H1 (cell line): ENCODE results near the gene AP5Z1. TPM values are rescaled to one million over a fixed set of nuclear protein-coding genes. Genes with fewer than 3 reads are reported as not detected.

ENCODE experiments used
- CTCF ChIA-PET: fragments of 300-600 bp; sonication (Branson Sonifier 250); formaldehyde crosslinking; loops from one replicate; lab custom pipeline; 2021; ENCODE audit not compliant: partially characterized antibody; lab: Charles Lee
- POLR2A ChIA-PET: fragments of 300-600 bp; sonication (Branson Sonifier 250); formaldehyde crosslinking; loops from one replicate; lab custom pipeline; 2021; ENCODE audit warnings: inconsistent platforms; ENCODE audit not compliant: partially characterized antibody; lab: Charles Lee
- DNase-seq, 2 experiments: peaks; one replicate each; pipeline versions ENCODE4 v3.0.0 to v3.0.0-alpha.2; 2010 to 2022; ENCODE audit warnings: low spot score in 2 of 2, low read depth in 1 of 2, mixed read lengths in 1 of 2
- FAIRE-seq: peaks from 2 replicates; lab custom pipeline; 2011; peaks lifted over from hg19 to GRCh38; lab: Jason Lieb, UNC
- H2AFZ ChIP-seq: 2 replicates; pipeline ENCODE4 v1.8.1; 2012; ENCODE audit warnings: low read length, inconsistent platforms
- H2AK5ac ChIP-seq: 2 replicates; pipeline ENCODE4 v1.6.1; 2013; ENCODE audit warnings: low read depth, low read length
- H2BK120ac ChIP-seq: replicated peaks from 2 replicates; pipeline ENCODE3; 2013; ENCODE audit warnings: low read depth, low read length, inconsistent platforms
- H2BK12ac ChIP-seq: 2 replicates; pipeline ENCODE4 v1.6.1; 2013; ENCODE audit warnings: low read depth, low read length
- H2BK15ac ChIP-seq: 2 replicates; pipeline ENCODE4 v1.6.1; 2013; ENCODE audit warnings: low read length
- H2BK20ac ChIP-seq: 2 replicates; pipeline ENCODE4 v1.6.1; 2013; ENCODE audit warnings: low read length
- H2BK5ac ChIP-seq: 2 replicates; pipeline ENCODE4 v1.6.1; 2013; ENCODE audit warnings: low read depth, low read length
- H3K14ac ChIP-seq: 2 replicates; pipeline ENCODE4 v1.6.1; 2013; ENCODE audit warnings: inconsistent platforms; ENCODE audit not compliant: insufficient read length
- H3K18ac ChIP-seq: 2 replicates; pipeline ENCODE4 v1.6.1; 2013; ENCODE audit warnings: low read length; ENCODE audit errors: extremely low read depth
- H3K23ac ChIP-seq: 2 replicates; pipeline ENCODE4 v1.6.1; 2013; ENCODE audit warnings: inconsistent platforms; ENCODE audit not compliant: insufficient read length
- H3K23me2 ChIP-seq: 2 replicates; pipeline ENCODE4 v1.6.1; 2013; ENCODE audit warnings: low read depth, low read length
- H3K27ac ChIP-seq: 2 replicates; pipeline ENCODE4 v1.6.1; 2011; ENCODE audit warnings: low read depth, low read length, inconsistent platforms
- H3K27me3 ChIP-seq, 4 experiments: replicated peaks in 1 of 4; 1 replicate in 1 of 4; 2 replicates in 3 of 4; pipeline versions ENCODE4 v1.6.1 to v1.8.1; 2011 to 2013; ENCODE audit warnings: low read length in 3 of 4, mild to moderate bottlenecking in 3 of 4, inconsistent platforms in 2 of 4, mixed read lengths in 2 of 4, moderate library complexity in 1 of 4; ENCODE audit not compliant: control insufficient read depth in 3 of 4, insufficient read depth in 3 of 4; ENCODE audit errors: extremely low read depth in 1 of 4
- H3K36me3 ChIP-seq, 4 experiments: 2 replicates each; pipeline versions ENCODE4 v1.6.1 to v1.8.1; 2011 to 2013; ENCODE audit warnings: mild to moderate bottlenecking in 4 of 4, low read length in 3 of 4, moderate library complexity in 2 of 4, control low read depth in 1 of 4, inconsistent platforms in 1 of 4; ENCODE audit not compliant: insufficient read depth in 4 of 4, control insufficient read depth in 2 of 4
- H3K4ac ChIP-seq: replicated peaks from 2 replicates; pipeline ENCODE3; 2013; ENCODE audit warnings: low read length, low read depth, mixed read lengths, inconsistent platforms; ENCODE audit not compliant: insufficient read length
- H3K4me1 ChIP-seq, 4 experiments: replicated peaks in 1 of 4; 1 replicate in 1 of 4; 2 replicates in 3 of 4; pipeline versions ENCODE4 v1.6.1 to v1.8.1; 2011 to 2013; ENCODE audit warnings: low read length in 3 of 4, inconsistent platforms in 2 of 4, mixed read lengths in 1 of 4; ENCODE audit not compliant: insufficient read depth in 4 of 4, control insufficient read depth in 3 of 4
- H3K4me2 ChIP-seq, 2 experiments: 2 replicates each; pipeline versions ENCODE4 v1.6.1 to v1.8.1; 2011 to 2013; ENCODE audit warnings: low read depth in 2 of 2, low read length in 2 of 2, control low read depth in 1 of 2, inconsistent platforms in 1 of 2, mild to moderate bottlenecking in 1 of 2; ENCODE audit not compliant: insufficient read depth in 1 of 2
- H3K4me3 ChIP-seq, 4 experiments: fragments of 200-600, 300-600 bp in 1 of 4; sonication (generic), shearing (Covaris generic), sonication (Bioruptor Twin) in 1 of 4; 2 replicates each; pipeline versions ENCODE4 v1.5.1 to v1.8.1; 2011 to 2016; ENCODE audit warnings: low read length in 4 of 4, low read depth in 3 of 4, control low read depth in 2 of 4, inconsistent platforms in 2 of 4, mild to moderate bottlenecking in 2 of 4, mixed read lengths in 1 of 4, moderate library complexity in 1 of 4; ENCODE audit not compliant: insufficient read depth in 2 of 4; ENCODE audit errors: extremely low read depth in 1 of 4
- H3K56ac ChIP-seq: replicated peaks from 2 replicates; pipeline ENCODE3; 2013; ENCODE audit warnings: low read depth, mild to moderate bottlenecking, mixed read lengths, low read length, inconsistent platforms; ENCODE audit not compliant: insufficient read length
- H3K79me1 ChIP-seq: 2 replicates; pipeline ENCODE4 v1.6.1; 2013; ENCODE audit warnings: low read depth, low read length, control low read depth
- H3K79me2 ChIP-seq, 2 experiments: 2 replicates each; pipeline versions ENCODE4 v1.6.1 to v1.8.1; 2012 to 2013; ENCODE audit warnings: low read length in 2 of 2, mild to moderate bottlenecking in 2 of 2, inconsistent platforms in 1 of 2; ENCODE audit not compliant: insufficient read depth in 2 of 2, control insufficient read depth in 1 of 2
- H3K9ac ChIP-seq, 4 experiments: replicated peaks in 1 of 4; 1 replicate in 1 of 4; 2 replicates in 3 of 4; pipeline versions ENCODE4 v1.6.1 to v1.8.1; 2011 to 2013; ENCODE audit warnings: low read depth in 3 of 4, low read length in 3 of 4, control low read depth in 2 of 4, mild to moderate bottlenecking in 2 of 4, moderate library complexity in 2 of 4, inconsistent platforms in 1 of 4; ENCODE audit errors: extremely low read depth in 1 of 4
- H3K9me3 ChIP-seq, 2 experiments: 2 replicates each; pipeline versions ENCODE4 v1.6.1 to v1.8.1; 2012 to 2013; ENCODE audit warnings: mild to moderate bottlenecking in 2 of 2, moderate library complexity in 2 of 2, control low read depth in 1 of 2, inconsistent platforms in 1 of 2, low read depth in 1 of 2, low read length in 1 of 2, mixed read lengths in 1 of 2; ENCODE audit not compliant: insufficient read depth in 2 of 2
- H4K20me1 ChIP-seq, 2 experiments: replicated peaks in 1 of 2; 2 replicates each; pipeline versions ENCODE3 to v1.8.1; 2011 to 2013; ENCODE audit warnings: inconsistent platforms in 2 of 2, low read length in 2 of 2, mild to moderate bottlenecking in 1 of 2; ENCODE audit not compliant: insufficient read depth in 2 of 2, control insufficient read depth in 1 of 2
- H4K5ac ChIP-seq: 2 replicates; pipeline ENCODE4 v1.6.1; 2013; ENCODE audit warnings: low read length, low read depth, mixed read lengths, inconsistent platforms; ENCODE audit not compliant: insufficient read length
- H4K8ac ChIP-seq: 2 replicates; pipeline ENCODE4 v1.8.0; 2013; ENCODE audit warnings: mild to moderate bottlenecking, moderate library complexity, low read length, inconsistent platforms; ENCODE audit not compliant: insufficient read depth; ENCODE audit errors: extremely low read depth
- H4K91ac ChIP-seq: replicated peaks from 2 replicates; pipeline ENCODE3; 2013; ENCODE audit warnings: low read length, mixed read lengths, inconsistent platforms; ENCODE audit not compliant: insufficient read length
- KDM1A ChIP-seq: fragments of 200-600, 300-600 bp; sonication (generic); IDR thresholded peaks from 2 replicates; pipeline ENCODE4 v1.7.1; 2016; ENCODE audit warnings: mild to moderate bottlenecking, low read length, borderline replicate concordance
- KDM5A ChIP-seq: fragments of 200-600 bp; IDR thresholded peaks from 2 replicates; pipeline ENCODE4 v1.7.1; 2012; ENCODE audit warnings: mild to moderate bottlenecking, low read length, inconsistent platforms, mixed read lengths
- RFX5 ChIP-seq: IDR thresholded peaks from 2 replicates; pipeline ENCODE4 v1.6.1; 2011; ENCODE audit warnings: low read depth, low read length, improper control_type of control experiment, borderline replicate concordance
- RXRA ChIP-seq: IDR thresholded peaks from 2 replicates; pipeline ENCODE4 v1.6.1; 2011; ENCODE audit warnings: low read depth, mild to moderate bottlenecking, low read length, moderate library complexity; ENCODE audit not compliant: insufficient read depth
- SAP30 ChIP-seq: fragments of 300-600 bp; sonication (generic); IDR thresholded peaks from 2 replicates; pipeline ENCODE4 v1.7.1; 2012; ENCODE audit warnings: low read length, moderate library complexity, mild to moderate bottlenecking, inconsistent platforms; ENCODE audit not compliant: insufficient read depth, insufficient replicate concordance
- SP2 ChIP-seq: IDR thresholded peaks from 2 replicates; pipeline ENCODE4 v1.6.1; 2012; ENCODE audit warnings: mild to moderate bottlenecking, low read length, inconsistent platforms
- SP4 ChIP-seq: IDR thresholded peaks from 2 replicates; pipeline ENCODE4 v1.6.1; 2012; ENCODE audit warnings: low read length, inconsistent platforms
- SUZ12 ChIP-seq: fragments of 200-600 bp; sonication (generic); IDR thresholded peaks from 2 replicates; pipeline ENCODE4 v1.6.1; 2012; ENCODE audit warnings: mild to moderate bottlenecking, inconsistent platforms, low read length, moderate library complexity, mixed read lengths
- ZNF274 ChIP-seq: IDR thresholded peaks from 2 replicates; pipeline ENCODE4 v1.7.0; 2012; ENCODE audit warnings: low read length, borderline replicate concordance; ENCODE audit errors: extremely low read depth
- WGBS, 2 experiments: shearing (Covaris generic) in 1 of 2; methylation state at CpG; one replicate each; pipeline versions ENCODE4 v1.1.6 to v1.1.7; 2013 to 2015; ENCODE audit warnings: low lambda C conversion rate in 2 of 2, mixed read lengths in 2 of 2, inconsistent platforms in 1 of 2, low coverage in 1 of 2, missing lambda C conversion rate in 1 of 2; ENCODE audit not compliant: insufficient replicate concordance in 2 of 2, insufficient coverage in 1 of 2, insufficient read length in 1 of 2; ENCODE audit errors: extremely low coverage in 1 of 2, missing lambda C conversion rate in 1 of 2; 5-methylcytosine and 5-hydroxymethylcytosine counted together
- polyA plus RNA-seq, 7 experiments: library from polyadenylated mRNA; depleted of rRNA in 3 of 7; stranded (reverse) in 5 of 7; unstranded in 2 of 7; fragments of >200 nt in 5 of 7; fragments of 200-250 nt in 2 of 7; gene quantifications; 1 replicate in 5 of 7; 2 replicates in 1 of 7; 4 replicates in 1 of 7; pipeline versions ENCODE4 v1.2.1 to v1.2.3, GENCODE V29; 2011 to 2013; ENCODE audit warnings: missing spikeins in 2 of 7, mixed read lengths in 2 of 7
- total RNA-seq: library from RNA; stranded (reverse); fragmentation: NEBNext Ultra II Directional; extraction: Animal tissue kit (Norgen Biotek cat#: 25700); gene quantifications from 2 replicates; pipeline ENCODE4 v1.2.1, GENCODE V29; 2021
- TF ChIP-seq, protein P1 (sequence below): IDR thresholded peaks from 2 replicates; pipeline ENCODE4 v1.6.1; 2012; ENCODE audit warnings: inconsistent platforms

Gene AP5Z1
- total and polyA plus RNA-seq, 2 of the 8 experiments (the other 6 are each of a cell fraction or from before 2014, with no cell fraction given): 24.0 to 24.7 TPM

DNA sequence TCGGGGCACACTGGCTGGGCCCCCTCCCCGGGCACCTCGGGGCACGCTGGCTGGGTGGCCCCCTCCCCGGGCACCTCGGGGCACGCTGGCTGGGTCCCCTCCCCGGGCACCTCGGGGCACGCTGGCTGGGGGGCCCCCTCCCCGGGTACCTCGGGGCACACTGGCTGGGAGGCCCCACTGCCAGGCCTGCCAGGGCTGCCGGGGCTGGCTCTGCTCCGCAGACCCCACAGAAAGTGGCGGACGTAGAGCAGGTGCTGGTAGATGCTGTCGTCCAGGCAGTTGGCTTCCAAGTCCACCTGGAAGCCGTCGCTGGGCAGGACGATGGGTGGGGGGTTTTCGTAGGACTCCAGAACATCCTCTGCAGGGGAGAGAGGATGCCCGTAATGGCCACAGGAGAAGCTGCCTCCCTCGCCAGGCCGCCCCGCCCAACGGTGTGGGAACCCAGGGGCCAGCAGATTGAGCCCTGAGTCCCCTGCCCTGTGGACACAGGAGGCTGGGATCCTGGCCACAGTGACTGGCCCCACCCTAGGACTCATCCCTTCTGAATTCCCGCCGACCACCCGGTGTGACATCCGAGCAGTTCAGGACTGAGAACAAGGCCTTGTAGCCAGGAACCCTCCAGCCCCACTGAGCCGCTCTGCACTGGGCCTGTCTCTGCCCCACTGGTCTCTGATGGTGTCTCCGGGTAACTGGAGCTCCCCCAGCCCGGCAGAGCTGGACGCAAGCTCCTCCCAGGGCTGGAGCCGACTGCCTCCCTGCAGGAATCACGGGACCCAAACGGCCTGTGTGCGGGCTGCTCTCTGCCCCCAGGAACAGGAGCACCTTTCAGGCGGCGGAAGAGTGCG is 28.2 kb downstream of the AP5Z1 start:
- Histone ChIP-seq H3K4me1 (peaks cover 0 to 7% (median under 1%) of the 10 kb centered on the region in 4 experiments; a peak in 1 of 7 replicates), H4K91ac (no peak overlapping the region), H3K27me3 (no peaks in the 10 kb centered on the region), H3K14ac (no peak overlapping the region), H2BK12ac (no peak overlapping the region), H3K4me3 (no peak overlapping the region), H2AK5ac (no peak overlapping the region), H2BK120ac (no peak overlapping the region), H3K27ac (no peak overlapping the region), H2BK20ac (no peak overlapping the region), H3K79me2 (no peaks in the 10 kb centered on the region), H3K79me1 (no peaks in the 10 kb centered on the region), H3K4me2 (no peak overlapping the region), H3K9ac (no peak overlapping the region), H3K56ac (no peak overlapping the region), H2BK5ac (no peak overlapping the region), H4K5ac (no peak overlapping the region), H3K18ac (no peak overlapping the region), H2BK15ac (no peak overlapping the region), H2AFZ (no peak overlapping the region), H3K36me3 (no peaks in the 10 kb centered on the region), H3K23ac (no peak overlapping the region), H4K20me1 (no peaks in the 10 kb centered on the region), H3K23me2 (no peaks in the 10 kb centered on the region), H3K4ac (no peak overlapping the region), H4K8ac (peak overlapping the region; percentile 86; the same call in 1 of the 2 replicates), H3K9me3 (no peaks in the 10 kb centered on the region)
- FAIRE-seq (no peak), DNase-seq (peak in 1 of 2 experiments; percentile 58)
- CTCF ChIA-PET: interaction anchor here (1.0 to 1.2 kb wide), 3 partner anchors 8 to 14 kb away, joined by 3 to 4 read pairs (median 3); no protein-coding TSS in a partner anchor
- POLR2A ChIA-PET: interaction anchor here (1.3 to 1.7 kb wide), 2 partner anchors 11 to 14 kb away, joined by 4 to 7 read pairs; no protein-coding TSS in a partner anchor
- TF ChIP-seq SUZ12: no peak
- TF ChIP-seq, protein P1, sequence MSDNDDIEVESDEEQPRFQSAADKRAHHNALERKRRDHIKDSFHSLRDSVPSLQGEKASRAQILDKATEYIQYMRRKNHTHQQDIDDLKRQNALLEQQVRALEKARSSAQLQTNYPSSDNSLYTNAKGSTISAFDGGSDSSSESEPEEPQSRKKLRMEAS: no peak
- no peak for TF ChIP-seq RFX5
- TF ChIP-seq RXRA: no peak
- TF ChIP-seq KDM5A: no peak
- TF ChIP-seq SP4: no peak
- TF ChIP-seq ZNF274: no peak
- TF ChIP-seq KDM1A: no peak
- no peak for TF ChIP-seq SP2
- no peak for TF ChIP-seq SAP30
- 75% methylated on average over 22 of the region's 41 CpGs; no CpG with 5 or more reads in 1 of the 2 experiments for WGBS, 2 experiments
